ENCODE measurements around the gene USH1C.

The USH1C gene

DNA sequence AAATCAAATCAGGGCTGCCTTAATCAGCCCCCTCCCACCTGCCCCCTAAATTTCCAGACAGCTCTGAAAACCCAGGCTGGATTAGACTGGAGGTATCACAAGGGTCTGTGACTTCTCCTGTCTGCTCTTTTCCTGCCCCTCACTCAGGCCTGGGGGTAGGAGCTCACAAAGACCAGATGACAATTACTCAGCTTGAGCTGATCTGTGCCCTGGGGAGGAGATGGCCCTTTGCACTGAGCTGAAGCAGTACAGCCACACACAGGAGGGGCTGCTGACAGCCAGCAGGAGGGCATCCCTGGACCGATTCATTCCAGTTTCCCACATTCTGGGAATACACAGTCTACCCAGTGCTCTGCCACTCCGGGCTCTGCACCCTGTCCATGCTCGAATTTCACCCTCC is 71.7 kb downstream of the USH1C start:
- DNase-seq (ENCODE audit: low read depth in 2 of 2) = no peak

DNA sequence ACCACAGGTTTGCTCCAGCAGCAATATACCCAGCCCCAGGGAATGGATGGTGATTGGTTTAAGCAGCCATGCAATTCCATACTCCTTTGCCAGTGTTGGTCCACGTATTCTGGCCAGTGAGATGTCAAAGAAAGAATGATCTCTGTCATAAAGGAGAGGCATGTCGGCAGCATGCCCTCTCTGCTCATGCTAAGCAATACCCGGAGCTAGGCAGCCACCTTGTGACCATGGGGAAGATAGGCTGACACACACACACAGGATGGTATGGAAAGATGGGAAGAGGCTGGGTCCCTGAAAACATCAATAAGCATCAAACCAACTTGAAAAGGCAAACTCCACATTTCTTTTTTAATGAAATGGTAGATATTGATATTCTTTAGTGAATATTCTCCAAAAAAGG is 72.7 kb downstream of the USH1C start:
- DNase-seq (ENCODE audit: low read depth in 2 of 2) = no peak

DNA sequence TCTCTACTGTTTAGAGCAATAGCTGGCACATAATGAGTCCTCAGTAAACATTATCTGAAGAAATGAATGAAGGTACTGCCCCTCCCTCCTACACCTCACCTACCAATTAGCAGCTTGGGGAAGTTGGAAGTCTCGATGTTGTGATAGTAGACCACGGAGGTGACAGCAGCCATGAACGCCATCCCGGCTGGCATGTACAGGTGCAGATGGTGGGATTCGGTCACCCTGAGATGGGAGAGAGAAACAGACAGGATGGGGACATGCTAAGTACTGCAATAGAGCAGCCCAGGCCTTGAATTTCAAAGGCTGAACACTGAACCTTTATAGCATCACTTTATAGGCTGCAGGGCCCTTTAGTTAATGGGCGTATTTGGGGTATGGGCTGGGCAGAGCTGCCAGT is 74.2 kb downstream of the USH1C start:
- no peak for DNase-seq (ENCODE audit: low read depth in 2 of 2)

DNA sequence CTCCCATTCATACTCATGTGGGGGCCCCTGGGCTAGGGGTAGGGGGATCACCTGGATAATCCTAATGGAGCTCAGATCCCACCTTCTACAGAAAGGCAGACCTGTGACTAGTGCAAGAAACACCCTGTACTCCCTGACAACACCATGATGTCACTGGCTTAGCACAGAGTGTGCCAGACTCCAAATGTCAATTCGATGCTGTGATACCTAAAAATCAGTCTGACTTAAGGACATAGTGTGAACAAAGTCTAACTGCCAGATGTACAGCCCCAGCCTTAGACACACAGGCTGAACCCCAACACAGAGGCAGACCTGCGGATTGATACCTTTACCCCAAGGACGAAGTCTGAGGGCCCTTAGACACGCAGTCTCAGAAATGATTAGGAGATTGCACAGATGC is 76.1 kb downstream of the USH1C start:
- DNase-seq (ENCODE audit: low read depth in 2 of 2) = no peak

DNA sequence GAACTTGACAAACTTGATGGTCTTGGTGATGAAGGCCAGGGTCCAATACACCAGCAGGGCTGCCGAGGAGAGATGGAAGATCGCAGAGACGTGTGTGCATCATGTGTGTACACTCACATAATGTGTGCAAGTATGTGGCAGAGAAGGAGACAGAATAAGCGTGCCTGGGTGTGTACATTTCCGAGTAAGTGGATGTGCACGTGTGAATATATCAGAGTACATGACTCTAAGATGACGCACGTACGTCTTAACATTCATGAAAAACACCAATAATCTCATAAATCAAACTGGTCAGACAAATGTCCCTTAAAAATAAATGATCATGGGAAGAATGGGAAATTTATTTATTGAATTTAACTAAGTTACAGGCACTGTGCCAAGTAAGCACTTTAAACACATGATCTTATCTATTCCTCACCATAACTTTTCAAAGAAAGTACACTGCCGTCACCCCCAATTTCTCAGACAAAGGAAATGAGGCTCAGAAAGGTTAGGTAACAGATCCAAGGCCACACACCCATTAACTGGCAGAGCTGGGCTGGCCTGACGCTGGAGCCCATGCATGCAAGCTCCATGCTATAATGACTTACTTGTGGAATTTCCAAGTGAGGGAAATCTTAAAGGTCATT is 80.6 kb downstream of the USH1C start:
- DNase-seq (ENCODE audit: low read depth in 2 of 2) = no peak

DNA sequence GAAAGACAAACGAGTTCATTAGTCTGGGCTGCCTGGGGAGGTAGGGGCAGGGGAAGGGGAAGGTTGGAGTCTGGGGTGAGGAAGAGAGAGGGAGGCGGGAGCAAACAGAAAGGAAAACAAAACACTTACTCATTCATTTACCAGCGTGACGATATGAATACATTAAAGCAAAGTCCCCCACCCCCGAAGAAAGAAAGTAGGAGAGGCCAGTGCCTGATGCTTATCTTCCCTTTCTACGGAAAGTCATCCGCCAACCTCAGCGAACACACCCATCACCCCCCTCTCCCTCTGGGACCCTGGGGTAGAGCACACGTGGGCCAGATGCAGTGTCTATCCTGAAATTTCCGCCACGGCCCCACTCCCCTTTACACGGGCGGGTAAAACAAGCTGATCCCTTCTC is 81.3 kb downstream of the USH1C start:
- DNase-seq (ENCODE audit: low read depth in 2 of 2) = no peak

DNA sequence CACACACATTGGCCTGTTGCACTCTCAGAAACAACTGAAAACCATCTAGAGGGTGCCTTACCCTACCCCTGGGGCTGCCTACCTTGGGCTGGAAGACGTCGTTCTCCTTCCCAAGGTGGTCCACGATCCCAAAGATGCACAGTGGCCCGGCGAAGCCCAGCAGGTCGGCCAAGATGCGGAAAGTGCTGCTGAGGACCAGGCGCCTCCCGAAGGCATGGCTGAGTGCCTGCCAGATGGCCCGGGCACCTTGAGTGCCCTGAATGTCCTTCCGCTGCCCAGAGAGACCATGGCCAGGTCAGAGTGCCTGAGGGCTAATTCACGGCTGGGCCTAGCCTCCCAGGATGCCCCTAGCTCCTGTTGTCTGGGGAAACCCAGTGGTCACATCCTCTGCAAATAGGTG is 83.8 kb downstream of the USH1C start:
- no peak for DNase-seq (ENCODE audit: low read depth in 2 of 2)

DNA sequence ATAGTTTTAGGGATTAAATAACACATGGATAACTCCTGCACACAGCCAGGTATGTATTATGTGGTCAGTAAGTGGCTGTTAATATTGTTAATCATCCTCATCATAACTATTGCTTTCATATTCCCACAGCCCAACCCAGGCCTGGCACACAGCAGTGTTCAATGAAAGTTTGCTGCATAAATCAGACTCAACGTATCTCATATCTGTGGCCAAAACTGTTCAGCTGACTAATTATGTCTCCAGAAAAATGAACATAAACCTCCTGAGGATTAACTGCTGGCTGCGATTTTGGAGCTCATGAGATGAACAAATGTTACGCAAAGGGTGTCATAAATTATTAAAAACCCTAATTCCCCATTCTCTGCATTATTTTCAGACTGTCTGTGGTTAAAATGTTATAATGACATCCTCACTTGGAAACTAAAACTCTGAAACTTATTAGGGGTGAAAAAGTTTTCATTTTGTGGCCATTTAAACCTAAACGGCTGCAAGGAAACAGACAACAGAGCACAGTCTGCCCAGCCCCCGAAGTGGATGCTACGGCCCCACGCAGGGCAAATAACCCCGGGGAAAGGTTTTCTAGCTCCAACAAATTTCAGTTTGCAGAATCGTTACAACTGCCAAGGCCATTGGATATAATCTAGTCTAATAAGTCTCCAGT is 84.8 kb downstream of the USH1C start:
- no peak for DNase-seq (ENCODE audit: low read depth in 2 of 2)

DNA sequence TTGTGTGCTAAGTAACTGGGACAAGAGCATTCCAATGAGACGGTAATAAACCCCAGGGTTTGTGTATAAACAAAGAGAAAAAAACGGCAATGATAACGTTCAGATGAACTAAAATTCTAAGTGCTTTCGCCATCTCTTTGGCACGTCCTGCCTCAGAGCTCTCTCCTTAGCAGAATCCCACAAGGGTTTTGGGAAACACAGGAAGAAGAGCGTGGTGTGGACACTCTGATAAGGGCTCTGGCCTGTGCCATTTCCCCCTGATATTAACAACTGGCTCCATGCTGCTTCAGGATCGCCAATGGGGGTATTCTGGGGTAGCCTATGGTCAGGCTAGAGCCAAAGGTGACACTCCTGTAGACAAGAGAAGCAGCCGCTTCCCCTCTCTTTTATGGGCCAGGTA is 85.9 kb downstream of the USH1C start:
- DNase-seq (ENCODE audit: low read depth in 2 of 2) = no peak

DNA sequence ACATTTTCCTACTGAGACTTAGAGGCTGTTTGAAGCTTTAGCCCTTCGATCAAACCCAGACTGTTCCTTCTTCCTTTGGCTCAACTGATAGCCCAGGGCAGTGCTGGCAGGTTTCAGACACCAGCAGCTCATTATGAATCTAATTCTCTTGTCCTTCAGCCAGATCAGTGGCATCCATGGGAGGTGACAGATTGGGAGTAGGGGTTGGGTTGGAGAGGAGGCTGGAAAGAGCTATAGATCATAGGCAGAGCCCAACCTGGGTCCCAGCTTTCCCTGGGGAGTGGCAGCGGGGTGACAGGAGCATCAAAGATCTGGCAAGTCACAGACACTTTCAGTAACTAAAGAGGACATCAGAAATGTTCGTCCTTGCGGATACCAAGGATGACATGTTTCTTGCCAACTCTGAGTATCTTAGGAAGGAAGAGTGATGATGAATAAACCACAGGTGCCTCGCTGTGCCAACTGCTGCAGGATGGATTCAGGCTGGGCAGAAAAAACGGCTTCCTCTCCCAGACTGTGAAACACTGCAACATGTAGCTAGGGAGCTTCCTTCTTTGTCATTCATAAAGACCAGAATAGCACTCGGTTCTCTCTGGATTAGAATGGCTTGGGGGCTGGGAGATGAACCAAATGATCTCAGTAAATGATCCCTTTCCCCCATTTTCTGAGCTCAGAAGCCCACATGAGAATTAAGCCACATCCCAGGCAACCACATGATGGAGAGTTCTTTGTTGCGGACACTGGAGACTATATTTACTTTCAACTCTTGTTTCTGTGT is 86.6 kb downstream of the USH1C start:
- DNase-seq (ENCODE audit: low read depth in 2 of 2) = no peak

DNA sequence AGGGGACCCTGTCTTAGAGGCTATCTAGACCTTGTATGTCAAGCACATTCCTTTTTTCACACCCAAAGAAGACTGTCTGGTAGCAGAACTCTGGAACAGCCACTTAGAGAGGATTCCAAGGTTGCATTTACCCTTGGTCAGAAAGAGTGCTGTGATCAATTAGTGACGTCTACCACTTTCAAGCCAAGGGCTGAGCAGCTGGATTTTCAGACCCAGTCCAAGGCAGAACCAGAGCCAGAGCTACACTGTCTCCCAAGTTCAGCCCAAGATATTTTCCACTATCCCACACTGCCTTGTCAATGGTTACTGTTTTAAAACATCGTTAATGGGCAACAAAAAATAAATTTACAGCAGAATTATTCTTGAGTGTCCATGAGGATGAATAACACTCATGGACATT is 91.5 kb downstream of the USH1C start:
- DNase-seq (ENCODE audit: low read depth in 2 of 2) = no peak

DNA sequence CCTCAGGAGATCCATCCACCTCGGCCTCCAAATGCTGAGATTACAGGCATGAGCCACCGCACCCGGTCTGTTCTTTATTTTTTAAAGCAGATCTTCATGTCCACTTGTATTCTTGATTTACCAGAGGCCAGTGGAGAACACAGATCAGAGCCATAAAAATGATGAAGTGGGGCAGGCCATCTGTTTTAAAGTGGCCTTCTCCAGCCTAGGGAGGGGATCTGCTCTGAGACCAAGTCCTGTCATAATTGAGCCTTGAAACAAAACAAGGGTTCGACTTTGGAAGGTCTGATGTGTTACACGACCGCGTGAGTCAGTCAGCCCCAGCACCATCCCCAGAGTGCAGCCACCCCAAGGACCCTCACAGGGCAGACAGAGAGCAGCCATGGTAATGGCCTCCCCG is 95.1 kb downstream of the USH1C start:
- no peak for DNase-seq (ENCODE audit: low read depth in 2 of 2)

DNA sequence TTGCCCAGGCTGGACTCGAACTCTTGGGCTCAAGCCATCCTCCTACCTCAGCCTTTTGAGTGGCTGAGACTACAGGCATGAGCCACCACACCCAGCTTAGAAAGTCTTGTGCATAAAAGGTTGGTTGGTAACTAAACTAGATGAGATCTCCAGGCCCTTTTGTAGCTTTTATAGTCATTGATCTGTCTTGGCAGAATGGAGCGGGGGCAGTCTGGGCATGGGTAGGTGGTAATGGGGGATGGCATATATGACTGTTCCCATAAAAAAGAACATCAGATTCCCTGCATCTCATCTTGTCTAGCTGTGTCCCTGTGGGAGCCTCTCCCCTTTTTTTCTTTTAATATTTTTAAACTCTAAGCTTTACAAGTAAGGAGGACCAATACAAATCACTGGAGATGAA is 97.7 kb downstream of the USH1C start:
- DNase-seq (ENCODE audit: low read depth in 2 of 2) = no peak

DNA sequence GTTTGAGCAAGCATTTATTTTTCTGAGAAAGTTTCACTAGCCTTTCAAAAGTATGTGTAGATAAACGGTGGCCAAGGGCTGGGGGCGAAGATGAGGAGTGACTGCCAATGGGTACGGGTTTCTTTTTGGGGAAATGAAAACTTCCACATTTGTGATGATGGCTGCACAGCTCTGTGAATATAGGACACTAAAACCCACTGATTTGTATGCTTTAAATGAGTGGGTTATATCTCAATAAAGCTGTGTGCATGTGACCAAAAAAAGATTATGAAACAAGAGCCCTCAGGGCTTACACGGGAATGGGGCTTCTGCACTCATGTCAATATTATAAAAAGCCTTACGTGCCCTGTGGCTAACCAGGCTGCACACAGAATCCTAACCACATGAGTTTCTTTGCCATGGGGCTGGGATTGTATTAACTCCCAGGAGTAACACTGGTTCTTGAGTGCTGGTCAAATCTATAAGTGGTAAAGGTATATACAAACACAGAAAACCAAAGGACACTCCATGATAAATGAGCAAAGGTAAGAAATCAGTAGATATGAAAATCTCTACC is 98.9 kb downstream of the USH1C start:
- no peak for DNase-seq (ENCODE audit: low read depth in 2 of 2)

DNA sequence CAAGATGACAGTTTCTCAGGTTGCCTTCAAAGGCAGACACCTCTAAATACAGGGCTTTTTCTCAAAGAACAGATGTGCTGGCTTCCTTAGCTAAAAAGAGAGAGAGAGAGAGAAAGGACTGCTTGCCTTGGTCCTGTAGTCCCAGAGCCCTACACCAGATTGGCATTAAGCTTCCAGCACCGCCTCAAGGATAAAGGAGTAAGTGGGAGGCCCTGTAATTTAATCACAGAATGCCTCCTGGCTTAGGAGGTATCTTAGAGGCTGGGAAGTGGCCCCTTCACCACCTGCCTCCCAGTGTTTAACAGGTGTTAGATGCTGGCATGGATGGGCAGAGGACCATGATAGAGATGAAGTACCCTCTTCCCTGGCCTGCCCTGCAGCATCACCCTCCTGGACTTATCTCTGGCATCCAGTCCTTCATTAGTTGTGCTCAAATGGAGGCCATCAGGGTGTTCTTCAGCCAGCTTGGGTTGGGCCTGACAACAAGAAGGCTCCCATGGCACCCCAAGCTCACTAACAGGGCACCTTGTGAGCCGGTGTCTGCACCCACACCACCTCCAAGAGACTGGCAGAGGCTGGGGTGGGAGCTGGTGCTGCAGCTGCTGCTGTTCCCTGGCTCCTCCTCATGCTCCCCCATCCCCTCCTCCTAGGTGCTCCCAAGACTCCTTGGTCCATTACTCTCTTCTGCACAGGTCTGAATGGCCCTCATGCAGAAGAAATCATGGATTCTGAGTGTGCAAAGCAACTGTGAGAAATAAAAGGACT is 100.1 kb downstream of the USH1C start:
- DNase-seq (ENCODE audit: low read depth in 2 of 2) = no peak

Data from activated CD4-positive, alpha-beta T cell treated with anti-CD3 and anti-CD28 coated beads for 24 hours (primary cell).